ENCODE results near the gene METTL16. TPM values are rescaled to one million over a fixed set of nuclear protein-coding genes. Genes with fewer than 3 reads are reported as not detected.

Gene METTL16
- total and polyA plus RNA-seq, 2 experiments from 2014 or later: 40.1 to 80.8 TPM

DNA sequence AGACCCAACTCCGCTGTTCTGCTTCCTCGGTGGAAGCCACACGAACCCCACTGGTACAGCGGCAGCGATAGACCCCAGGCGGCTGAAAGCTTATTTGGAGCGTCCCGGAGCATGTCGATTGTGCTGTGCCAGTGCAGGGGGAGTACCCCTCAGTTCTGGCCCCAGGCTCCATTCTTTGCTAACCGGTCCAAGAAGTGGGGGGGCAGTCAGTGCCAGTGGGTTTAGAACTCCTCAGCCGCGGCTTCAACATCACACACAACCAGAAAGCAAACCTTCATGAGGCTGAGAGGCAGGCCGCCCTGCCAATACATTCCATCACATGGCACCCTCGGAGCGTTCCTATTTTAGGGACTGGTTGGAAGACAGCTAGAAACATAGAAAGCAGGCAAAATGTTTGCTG lies 109.1 kb downstream of the METTL16 start (continued):
- TF ChIP-seq ZNF462 (CRISPR knock-in tag; IDR thresholded peaks at IDR 0.05) (no peak), NANOG (IDR thresholded peaks at IDR 0.05; ENCODE audit: borderline replicate concordance) (no peak), POLR2AphosphoS5 (IDR thresholded peaks at IDR 0.05; ENCODE audit: low read depth) (no peak)

- Histone ChIP-seq H3K79me2 (replicated peaks; ENCODE audit: insufficient read depth) (peaks cover 18% of the 10 kb centered on the region), H3K36me3 (ENCODE audit: insufficient read depth) (no peaks in the 10 kb centered on the region), H3K27ac (ENCODE audit: low read depth) (peak overlapping the region; percentile 100), H3K27me3 (ENCODE audit: insufficient read depth) (no peaks in the 10 kb centered on the region), H3K9me2 (ENCODE audit: insufficient read depth) (no peaks in the 10 kb centered on the region), H3F3A (replicated peaks; ENCODE audit: low read depth) (peaks cover 12% of the 10 kb centered on the region), H3K4me1 (ENCODE audit: insufficient read depth) (peaks cover 23% of the 10 kb centered on the region), H2AFZ (0 out of 2 replicates have a peak overlapping the region, but pooled peaks have one; percentile 66), H4K20me1 (replicated peaks; ENCODE audit: insufficient read depth) (no peaks in the 10 kb centered on the region), H3K4me3 (peak overlapping the region; percentile 83), H3K4me2 (peak overlapping the region; percentile 97)
- ATAC-seq (peak; percentile 44), DNase-seq (ENCODE audit: low spot score) (peak; percentile 99)
- Mint-ChIP-seq H3K36me3 (ENCODE audit: low read depth) (no peaks in the 10 kb centered on the region), H3K4me1 (peaks cover 25% of the 10 kb centered on the region), H3K9me3 (0 out of 3 replicates have a peak, but pooled peaks cover 2% of the 10 kb centered on the region), H3K27ac (peak overlapping the region; percentile 99), H3K4me3 (peak overlapping the region; percentile 96), H3K27me3 (ENCODE audit: insufficient read depth, low read depth, poor library complexity) (peaks cover 26% of the 10 kb centered on the region)
- TF ChIP-seq CTCF (conservative IDR thresholded peaks at IDR 0.05; ENCODE audit: low read depth in 2 of 2): no peak
- peak; percentile 4; the same call in 1 of the 2 replicates for TF ChIP-seq POLR2AphosphoS5 (IDR thresholded peaks at IDR 0.05; ENCODE audit: low read depth)
- TF ChIP-seq CREB1 (CRISPR knock-in tag; IDR thresholded peaks at IDR 0.05; ENCODE audit: low read depth): peak; percentile 92
- no peak for TF ChIP-seq EZH2phosphoT487 (IDR thresholded peaks at IDR 0.05; ENCODE audit: unreplicated experiment)
- TF ChIP-seq, protein P1, sequence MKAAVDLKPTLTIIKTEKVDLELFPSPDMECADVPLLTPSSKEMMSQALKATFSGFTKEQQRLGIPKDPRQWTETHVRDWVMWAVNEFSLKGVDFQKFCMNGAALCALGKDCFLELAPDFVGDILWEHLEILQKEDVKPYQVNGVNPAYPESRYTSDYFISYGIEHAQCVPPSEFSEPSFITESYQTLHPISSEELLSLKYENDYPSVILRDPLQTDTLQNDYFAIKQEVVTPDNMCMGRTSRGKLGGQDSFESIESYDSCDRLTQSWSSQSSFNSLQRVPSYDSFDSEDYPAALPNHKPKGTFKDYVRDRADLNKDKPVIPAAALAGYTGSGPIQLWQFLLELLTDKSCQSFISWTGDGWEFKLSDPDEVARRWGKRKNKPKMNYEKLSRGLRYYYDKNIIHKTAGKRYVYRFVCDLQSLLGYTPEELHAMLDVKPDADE (IDR thresholded peaks at IDR 0.05): no peak
- no peak for TF ChIP-seq EZH2 (IDR thresholded peaks at IDR 0.05; ENCODE audit: low read depth, unreplicated experiment)
- no peak for TF ChIP-seq STAT1 (IDR thresholded peaks at IDR 0.05; ENCODE audit: unreplicated experiment)
- TF ChIP-seq, protein P2, sequence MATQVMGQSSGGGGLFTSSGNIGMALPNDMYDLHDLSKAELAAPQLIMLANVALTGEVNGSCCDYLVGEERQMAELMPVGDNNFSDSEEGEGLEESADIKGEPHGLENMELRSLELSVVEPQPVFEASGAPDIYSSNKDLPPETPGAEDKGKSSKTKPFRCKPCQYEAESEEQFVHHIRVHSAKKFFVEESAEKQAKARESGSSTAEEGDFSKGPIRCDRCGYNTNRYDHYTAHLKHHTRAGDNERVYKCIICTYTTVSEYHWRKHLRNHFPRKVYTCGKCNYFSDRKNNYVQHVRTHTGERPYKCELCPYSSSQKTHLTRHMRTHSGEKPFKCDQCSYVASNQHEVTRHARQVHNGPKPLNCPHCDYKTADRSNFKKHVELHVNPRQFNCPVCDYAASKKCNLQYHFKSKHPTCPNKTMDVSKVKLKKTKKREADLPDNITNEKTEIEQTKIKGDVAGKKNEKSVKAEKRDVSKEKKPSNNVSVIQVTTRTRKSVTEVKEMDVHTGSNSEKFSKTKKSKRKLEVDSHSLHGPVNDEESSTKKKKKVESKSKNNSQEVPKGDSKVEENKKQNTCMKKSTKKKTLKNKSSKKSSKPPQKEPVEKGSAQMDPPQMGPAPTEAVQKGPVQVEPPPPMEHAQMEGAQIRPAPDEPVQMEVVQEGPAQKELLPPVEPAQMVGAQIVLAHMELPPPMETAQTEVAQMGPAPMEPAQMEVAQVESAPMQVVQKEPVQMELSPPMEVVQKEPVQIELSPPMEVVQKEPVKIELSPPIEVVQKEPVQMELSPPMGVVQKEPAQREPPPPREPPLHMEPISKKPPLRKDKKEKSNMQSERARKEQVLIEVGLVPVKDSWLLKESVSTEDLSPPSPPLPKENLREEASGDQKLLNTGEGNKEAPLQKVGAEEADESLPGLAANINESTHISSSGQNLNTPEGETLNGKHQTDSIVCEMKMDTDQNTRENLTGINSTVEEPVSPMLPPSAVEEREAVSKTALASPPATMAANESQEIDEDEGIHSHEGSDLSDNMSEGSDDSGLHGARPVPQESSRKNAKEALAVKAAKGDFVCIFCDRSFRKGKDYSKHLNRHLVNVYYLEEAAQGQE (IDR thresholded peaks at IDR 0.05; ENCODE audit: unreplicated experiment): no peak
- TF ChIP-seq NANOG (IDR thresholded peaks at IDR 0.05; ENCODE audit: borderline replicate concordance): no peak
These were observed 110.1 kb downstream of the METTL16 start for GRCh38 chr17:2401426-2402221.

Measured in GM23338 (cell line).